ENCODE measurements around the gene STK24. TPM values are rescaled to one million over a fixed set of nuclear protein-coding genes. Genes with fewer than 3 reads are reported as not detected.

Gene STK24
- total RNA-seq, 1 donor from 2014 or later = 190 TPM

DNA sequence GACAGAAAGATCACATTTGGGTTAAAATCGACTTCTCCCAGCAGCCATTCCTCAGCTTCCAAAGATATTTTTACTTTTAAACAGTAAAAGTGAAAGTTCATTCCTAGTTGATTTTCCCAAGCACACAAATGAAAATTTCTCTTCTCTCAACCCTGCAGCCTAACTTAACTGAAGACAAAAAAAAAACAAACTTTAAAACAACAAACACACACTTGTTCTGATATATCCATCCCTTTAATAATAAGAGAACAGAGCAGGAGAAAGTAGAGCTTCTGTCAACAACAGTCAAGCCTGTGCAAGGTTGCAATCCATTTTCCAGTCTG lies 72.9 kb downstream of the STK24 start:
- no peak for TF ChIP-seq CTCF (IDR thresholded peaks at IDR 0.05; ENCODE audit: insufficient read depth, low read length, poor library complexity, severe bottlenecking)
- no peak overlapping the region for H3K4me3 ChIP-seq (ENCODE audit: low read depth, low read length)
- H3K27me3 ChIP-seq (ENCODE audit: control insufficient read depth, insufficient read depth, low read length) = no peaks in the 10 kb centered on the region
- H3K36me3 ChIP-seq (ENCODE audit: control insufficient read depth, insufficient read depth, low read length) = peaks cover 1% of the 10 kb centered on the region
- DNase-seq (ENCODE audit: low read depth) = no peak

DNA sequence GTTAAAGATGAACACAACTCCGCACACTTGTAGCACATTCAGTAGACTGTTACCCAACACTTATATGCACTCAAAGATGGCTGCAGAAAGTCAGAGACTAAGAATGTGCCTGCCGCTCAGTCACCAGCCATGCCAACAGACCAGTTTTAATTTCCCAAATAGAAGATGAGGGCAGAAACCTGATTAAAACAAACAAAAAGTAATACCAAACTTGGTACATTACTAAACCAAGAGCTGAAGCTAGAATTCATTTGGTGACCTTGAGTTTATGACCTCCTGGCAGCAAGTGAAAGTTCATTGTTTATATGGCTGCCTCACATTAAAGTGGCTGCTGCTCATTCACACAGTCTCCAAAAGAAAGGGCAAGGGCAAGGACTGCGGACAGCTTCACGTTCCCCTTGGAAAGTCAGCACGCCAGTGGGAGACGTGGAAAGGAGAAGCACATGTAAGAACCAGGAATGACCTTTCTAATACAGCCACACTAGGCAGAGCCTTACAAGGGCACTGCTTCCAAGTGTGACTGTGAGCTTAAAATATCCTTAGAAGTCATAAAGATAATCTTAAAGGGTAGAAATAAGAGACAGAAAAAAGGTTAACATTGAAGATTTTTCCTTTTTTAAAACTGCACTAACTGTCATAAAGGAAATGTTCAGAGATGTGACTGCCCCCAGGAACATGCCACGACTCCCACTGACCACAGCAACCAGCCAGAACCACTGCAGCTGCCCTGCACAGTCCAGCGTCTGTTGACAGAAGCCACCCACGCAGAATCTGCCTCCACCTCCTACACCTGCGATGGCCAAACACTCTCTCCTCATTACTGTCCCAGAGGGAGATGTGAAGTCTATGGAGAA lies 73.5 kb downstream of the STK24 start:
- DNase-seq (ENCODE audit: low read depth) = no peak
- H3K27me3 ChIP-seq (ENCODE audit: control insufficient read depth, insufficient read depth, low read length) = no peaks in the 10 kb centered on the region
- no peak for TF ChIP-seq CTCF (IDR thresholded peaks at IDR 0.05; ENCODE audit: insufficient read depth, low read length, poor library complexity, severe bottlenecking)
- H3K36me3 ChIP-seq (ENCODE audit: control insufficient read depth, insufficient read depth, low read length) = peaks cover 1% of the 10 kb centered on the region
- H3K4me3 ChIP-seq (ENCODE audit: low read depth, low read length) = no peak overlapping the region

DNA sequence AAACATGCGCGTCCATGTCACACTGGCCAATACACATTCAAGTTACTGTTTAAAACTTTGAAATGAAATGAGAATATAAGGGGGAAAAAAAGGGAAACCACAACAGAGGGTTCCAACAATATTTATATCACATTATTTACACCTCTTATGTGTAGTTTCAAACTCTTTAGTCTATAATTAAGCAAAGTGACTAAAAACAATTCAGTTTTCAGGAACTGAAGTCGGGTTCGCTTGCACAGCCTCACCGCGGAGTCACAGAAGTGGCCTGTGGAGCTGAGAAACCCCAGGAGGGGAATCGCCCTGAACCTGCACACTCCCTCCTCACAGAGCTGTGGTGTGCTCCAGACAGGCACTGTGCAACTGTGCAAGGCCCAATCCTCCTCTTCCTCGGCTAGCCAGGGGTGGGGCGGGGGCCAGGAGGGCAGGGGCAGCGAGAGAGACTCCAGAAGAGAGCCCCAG lies 75.9 kb downstream of the STK24 start:
- no peaks in the 10 kb centered on the region for H3K27me3 ChIP-seq (ENCODE audit: control insufficient read depth, insufficient read depth, low read length)
- H3K4me3 ChIP-seq (ENCODE audit: low read depth, low read length) = no peak overlapping the region
- no peak for DNase-seq (ENCODE audit: low read depth)
- peaks cover 1% of the 10 kb centered on the region for H3K36me3 ChIP-seq (ENCODE audit: control insufficient read depth, insufficient read depth, low read length)
- no peak for TF ChIP-seq CTCF (IDR thresholded peaks at IDR 0.05; ENCODE audit: insufficient read depth, low read length, poor library complexity, severe bottlenecking)

DNA sequence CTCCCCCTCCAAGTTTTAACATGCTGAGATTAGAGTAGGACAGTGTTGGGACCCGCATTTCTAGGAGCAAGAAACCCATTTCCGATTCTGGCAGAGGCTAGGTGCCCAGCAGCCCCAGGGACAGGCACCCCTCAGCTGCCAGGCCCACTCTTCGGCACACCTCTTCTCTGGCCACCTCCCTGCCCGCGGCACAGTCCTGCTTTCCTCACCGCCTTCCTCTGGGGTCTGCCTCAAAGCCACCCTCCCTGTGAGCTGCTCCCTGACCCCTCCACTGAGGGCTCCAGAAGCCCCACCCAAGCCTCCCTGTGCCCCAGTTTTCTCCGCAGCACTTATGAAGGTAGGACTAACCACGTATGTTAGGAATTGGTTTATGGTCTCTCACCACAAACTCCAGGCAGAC lies 79.9 kb downstream of the STK24 start:
- Histone ChIP-seq H3K4me3 (ENCODE audit: low read depth, low read length) (no peak overlapping the region), H3K27me3 (ENCODE audit: control insufficient read depth, insufficient read depth, low read length) (no peaks in the 10 kb centered on the region), H3K36me3 (ENCODE audit: control insufficient read depth, insufficient read depth, low read length) (no peaks in the 10 kb centered on the region)
- TF ChIP-seq CTCF (IDR thresholded peaks at IDR 0.05; ENCODE audit: insufficient read depth, low read length, poor library complexity, severe bottlenecking) = no peak
- no peak for DNase-seq (ENCODE audit: low read depth)

DNA sequence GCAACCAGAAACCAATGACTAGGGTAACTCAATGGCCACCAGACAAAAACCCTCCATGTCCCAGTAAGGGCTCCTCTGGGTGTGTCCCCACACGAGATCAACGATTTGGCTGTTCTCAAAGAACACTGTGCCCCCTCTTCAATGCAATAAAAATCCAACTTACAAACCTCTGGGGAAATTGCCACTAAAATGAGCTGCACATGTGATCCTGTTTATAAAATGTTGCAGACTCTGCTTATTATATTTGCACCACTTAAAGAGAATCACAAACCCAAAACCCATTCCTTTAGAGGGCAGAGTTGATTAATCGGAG lies 80.5 kb downstream of the STK24 start:
- no peaks in the 10 kb centered on the region for H3K36me3 ChIP-seq (ENCODE audit: control insufficient read depth, insufficient read depth, low read length)
- TF ChIP-seq CTCF (IDR thresholded peaks at IDR 0.05; ENCODE audit: insufficient read depth, low read length, poor library complexity, severe bottlenecking) = no peak
- no peak overlapping the region for H3K4me3 ChIP-seq (ENCODE audit: low read depth, low read length)
- no peaks in the 10 kb centered on the region for H3K27me3 ChIP-seq (ENCODE audit: control insufficient read depth, insufficient read depth, low read length)
- no peak for DNase-seq (ENCODE audit: low read depth)

Data from kidney epithelial cell (primary cell).